ENCODE results near the gene CSRP3. TPM values are rescaled to one million over a fixed set of nuclear protein-coding genes. Genes with fewer than 3 reads are reported as not detected.

Gene CSRP3
- total and polyA plus RNA-seq, 2 of the 4 experiments (the other 2 are of a cell fraction), result not detected

GRCh38 chr11:19209617-19210370 lies 8.0 kb upstream of the CSRP3 start:
- no peaks in the 10 kb centered on the region for H4K20me1 ChIP-seq (ENCODE audit: insufficient read depth, low read length)
- peaks cover 16% of the 10 kb centered on the region for H3K27me3 ChIP-seq (ENCODE audit: control insufficient read depth, insufficient read depth, low read length)
- H2AK5ac ChIP-seq (ENCODE audit: low read depth, low read length), result no peak overlapping the region
- no CpG with 5 or more reads among the region's 4 CpGs for WGBS, 2 experiments (ENCODE audit: extremely low coverage in 2 of 2, insufficient read length in 1 of 2)
- no TSS peak for BruUV-seq (replicated peaks)
- no peak overlapping the region for H3K4me2 ChIP-seq (ENCODE audit: low read depth, low read length)
- H3K4me3 ChIP-seq (ENCODE audit: insufficient read depth, low read depth, low read length), result no peak overlapping the region
- POLR2A ChIA-PET (ENCODE audit: unreplicated experiment), result no interaction called here
- intact Hi-C loops (cut with micrococcal nuclease) (no loop called here), dilution Hi-C loops (cut with HindIII; ENCODE audit: low sequenced_read_pairs, unreplicated experiment) (no loop called here), in situ Hi-C loops (cut with MboI; ENCODE audit: low sequenced_read_pairs) (no loop called here)
- no peak overlapping the region for H3K56ac ChIP-seq (ENCODE audit: extremely low read depth, insufficient read depth, low read length)
- no peaks in the 10 kb centered on the region for H3K36me3 ChIP-seq (ENCODE audit: control insufficient read depth, insufficient read depth, low read length)
- no peak overlapping the region for H3K9ac ChIP-seq (ENCODE audit: low read depth, low read length)
- no peak overlapping the region for H2AFZ ChIP-seq (replicated peaks; ENCODE audit: low read length, poor library complexity)
- no peak overlapping the region for H3K18ac ChIP-seq (ENCODE audit: low read depth, low read length)
- no peaks in the 10 kb centered on the region for H3K79me1 ChIP-seq (ENCODE audit: low read depth in 1 of 2, low read length in 2 of 2)
- no peak overlapping the region for H3K27ac ChIP-seq (ENCODE audit: insufficient read depth, low read length)
- H3K14ac ChIP-seq (replicated peaks; ENCODE audit: low read depth, low read length), result no peak overlapping the region
- no peak overlapping the region for H2BK15ac ChIP-seq (ENCODE audit: low read depth, low read length)
- CTCF ChIA-PET, result no interaction called here
- no peak overlapping the region for H4K8ac ChIP-seq (ENCODE audit: low read depth in 2 of 2, low read length in 2 of 2)
- H2BK5ac ChIP-seq (ENCODE audit: low read depth, low read length, poor library complexity, severe bottlenecking), result no peak overlapping the region
- H2BK20ac ChIP-seq (ENCODE audit: low read depth, low read length), result no peak overlapping the region
- peak; percentile 51; the same call in 1 of the 2 replicates for ATAC-seq (ENCODE audit: low read depth)
- no peak for TF ChIP-seq SMC3 (IDR thresholded peaks at IDR 0.05; ENCODE audit: low read depth, low read length)
- TF ChIP-seq USF2 (IDR thresholded peaks at IDR 0.05; ENCODE audit: low read depth, low read length), result no peak
- no peak overlapping the region for H3K23ac ChIP-seq (ENCODE audit: low read depth, low read length)
- no peak overlapping the region for H4K5ac ChIP-seq (ENCODE audit: low read depth, low read length)
- no peaks in the 10 kb centered on the region for H3K9me3 ChIP-seq (ENCODE audit: control insufficient read depth, insufficient read depth, low read length)
- no peaks in the 10 kb centered on the region for H3K4me1 ChIP-seq (ENCODE audit: control insufficient read depth, insufficient read depth, low read length)
- H3K4ac ChIP-seq (ENCODE audit: low read depth, low read length), result no peak overlapping the region
- no peak overlapping the region for H2AK9ac ChIP-seq (replicated peaks; ENCODE audit: low read depth, low read length, poor library complexity)
- no peak overlapping the region for H4K91ac ChIP-seq (ENCODE audit: insufficient read depth, low read depth, low read length)
- no peak overlapping the region for H2BK120ac ChIP-seq (ENCODE audit: low read depth, low read length)
- no peak for DNase-seq
- no peaks in the 10 kb centered on the region for H3K9me1 ChIP-seq (ENCODE audit: insufficient read depth, low read length)

Measured in IMR-90 (cell line).